Cardiac muscle cell (in vitro differentiated cells and primary cell): ENCODE results near the gene LRRC23. TPM values are rescaled to one million over a fixed set of nuclear protein-coding genes. Genes with fewer than 3 reads are reported as not detected.

Experiments
- DNase-seq, 2 donors: peaks; one replicate each; pipeline versions ENCODE4 v3.0.0 to v3.0.0-alpha.2; 2010 to 2017; ENCODE audit warnings: low read depth in 1 of 2, low spot score in 1 of 2
- H3K27ac ChIP-seq: fragments of 200-600 bp; sonication (generic); 2 replicates; pipeline ENCODE4 v1.5.1; 2016
- H3K27me3 ChIP-seq: fragments of 200-600 bp; sonication (generic); 2 replicates; pipeline ENCODE4 v1.6.0; 2016; ENCODE audit warnings: control low read depth
- H3K36me3 ChIP-seq: fragments of 200-600 bp; sonication (generic); 2 replicates; pipeline ENCODE4 v1.5.1; 2016; ENCODE audit warnings: control low read depth
- H3K4me1 ChIP-seq: fragments of 200-600 bp; sonication (generic); 2 replicates; pipeline ENCODE4 v1.8.1; 2017; ENCODE audit warnings: low read depth, mild to moderate bottlenecking, mixed run types
- H3K4me3 ChIP-seq: fragments of 200-600 bp; sonication (generic); 2 replicates; pipeline ENCODE4 v1.5.1; 2016; ENCODE audit warnings: mild to moderate bottlenecking
- H3K9me3 ChIP-seq: fragments of 200-600 bp; sonication (generic); 2 replicates; pipeline ENCODE4 v1.5.1; 2017; ENCODE audit warnings: low read depth, mild to moderate bottlenecking, control low read depth
- CTCF ChIP-seq: IDR thresholded peaks from 2 replicates; pipeline ENCODE4 v1.5.1; 2012; ENCODE audit warnings: low read depth, mild to moderate bottlenecking, low read length
- polyA plus RNA-seq: library from polyadenylated mRNA; unstranded; fragments of >200 nt; fragmentation: Nextera tagmentation; extraction: Ambion mirVana; gene quantifications from 2 replicates; pipeline ENCODE4 v1.2.1, GENCODE V29; 2016
- total RNA-seq: library from RNA; depleted of rRNA; stranded (reverse); fragments of >200 nt; gene quantifications from 2 replicates; pipeline ENCODE4 v1.2.3, GENCODE V29; 2016

Gene LRRC23
- total and polyA plus RNA-seq, 2 experiments from 2014 or later, result 17.5 to 23.7 TPM

- no peak for DNase-seq
- no peaks in the 10 kb centered on the region for H3K27me3 ChIP-seq
- no peaks in the 10 kb centered on the region for H3K9me3 ChIP-seq
- no peaks in the 10 kb centered on the region for H3K36me3 ChIP-seq
- no peak for TF ChIP-seq CTCF
- H3K27ac ChIP-seq, result peak overlapping the region; percentile 26
- H3K4me1 ChIP-seq, result no peaks in the 10 kb centered on the region
- H3K4me3 ChIP-seq, result no peak overlapping the region
These were observed 41.0 kb downstream of the LRRC23 start for GRCh38 chr12:6945613-6946012.

GRCh38 chr12:6946033-6946919, 41.7 kb downstream of the LRRC23 start:
- TF ChIP-seq CTCF, result no peak
- no peaks in the 10 kb centered on the region for H3K36me3 ChIP-seq
- no peaks in the 10 kb centered on the region for H3K4me1 ChIP-seq
- peak; percentile 39 to 93 for DNase-seq
- peak overlapping the region; percentile 31 for H3K4me3 ChIP-seq
- H3K9me3 ChIP-seq, result no peaks in the 10 kb centered on the region
- H3K27me3 ChIP-seq, result no peaks in the 10 kb centered on the region
- H3K27ac ChIP-seq, result peak overlapping the region; percentile 26

- no peak for TF ChIP-seq CTCF
- Histone ChIP-seq H3K4me3 (peak overlapping the region; percentile 31), H3K4me1 (no peaks in the 10 kb centered on the region), H3K9me3 (no peaks in the 10 kb centered on the region), H3K27ac (no peak overlapping the region), H3K27me3 (no peaks in the 10 kb centered on the region), H3K36me3 (no peaks in the 10 kb centered on the region)
- DNase-seq, result no peak
These were observed 42.3 kb downstream of the LRRC23 start for GRCh38 chr12:6946920-6947374.

- no peak for TF ChIP-seq CTCF
- H3K4me1 ChIP-seq, result no peaks in the 10 kb centered on the region
- no peaks in the 10 kb centered on the region for H3K9me3 ChIP-seq
- H3K27me3 ChIP-seq, result no peaks in the 10 kb centered on the region
- DNase-seq, result no peak
- no peak overlapping the region for H3K4me3 ChIP-seq
- H3K36me3 ChIP-seq, result no peaks in the 10 kb centered on the region
- H3K27ac ChIP-seq, result no peak overlapping the region
These were observed 43.0 kb downstream of the LRRC23 start for GRCh38 chr12:6947615-6948014.

GRCh38 chr12:6948873-6949594, 44.4 kb downstream of the LRRC23 start:
- no peaks in the 10 kb centered on the region for H3K9me3 ChIP-seq
- H3K4me3 ChIP-seq, result no peak overlapping the region

More at GRCh38 chr12:6948873-6949594, 44.4 kb downstream of the LRRC23 start:
- H3K27me3 ChIP-seq, result no peaks in the 10 kb centered on the region
- no peaks in the 10 kb centered on the region for H3K36me3 ChIP-seq
- no peak for TF ChIP-seq CTCF
- no peak for DNase-seq
- H3K4me1 ChIP-seq, result no peaks in the 10 kb centered on the region
- no peak overlapping the region for H3K27ac ChIP-seq
